Subcutaneous abdominal adipose tissue (tissue), 5 donors: ENCODE results near the gene TNFRSF14.

Experiments used
- H3K27ac ChIP-seq: one replicate; pipeline ENCODE4 v1.7.0; 2013; ENCODE audit warnings: low read depth, mild to moderate bottlenecking, inconsistent platforms, low read length, moderate library complexity
- H3K27me3 ChIP-seq, 5 donors: one replicate each; pipeline ENCODE4 v1.7.0; 2013; ENCODE audit warnings: low read length in 5 of 5, inconsistent platforms in 1 of 5; ENCODE audit not compliant: control insufficient read depth in 5 of 5, insufficient read depth in 4 of 5
- H3K36me3 ChIP-seq, 5 donors: one replicate each; pipeline ENCODE4 v1.7.0; 2013; ENCODE audit warnings: low read length in 5 of 5; ENCODE audit not compliant: control insufficient read depth in 5 of 5, insufficient read depth in 5 of 5
- H3K4me1 ChIP-seq, 5 donors: one replicate each; pipeline ENCODE4 v1.7.0; 2013; ENCODE audit warnings: low read length in 5 of 5, mild to moderate bottlenecking in 3 of 5, moderate library complexity in 1 of 5; ENCODE audit not compliant: control insufficient read depth in 5 of 5, insufficient read depth in 5 of 5
- H3K4me3 ChIP-seq, 5 donors: one replicate each; pipeline ENCODE4 v1.7.0; 2013; ENCODE audit warnings: low read length in 5 of 5, low read depth in 1 of 5
- H3K9ac ChIP-seq, 5 donors: one replicate each; pipeline ENCODE4 v1.7.0; 2013; ENCODE audit warnings: low read length in 5 of 5, mild to moderate bottlenecking in 4 of 5, moderate library complexity in 3 of 5
- H3K9me3 ChIP-seq, 5 donors: one replicate each; pipeline ENCODE4 v1.7.0; 2013; ENCODE audit warnings: low read length in 5 of 5; ENCODE audit not compliant: control insufficient read depth in 5 of 5
- donor health status: healthy.
- donor health status: healthy.
- donor health status: healthy.
- donor health status: healthy.
- donor health status: healthy.

The TNFRSF14 gene

GRCh38 chr1:2604844-2605508, 48.8 kb downstream of the TNFRSF14 start:
- Histone ChIP-seq H3K9me3 (no peaks in the 10 kb centered on the region), H3K9ac (no peak overlapping the region), H3K27ac (no peak overlapping the region), H3K4me1 (peaks cover 0 to 4% (median 0%) of the 10 kb centered on the region in 5 donors), H3K4me3 (no peak overlapping the region), H3K36me3 (no peaks in the 10 kb centered on the region), H3K27me3 (peaks cover 29 to 40% (median 35%) of the 10 kb centered on the region in 5 donors)

- Histone ChIP-seq H3K4me3 (no peak overlapping the region), H3K9me3 (no peaks in the 10 kb centered on the region), H3K4me1 (peaks cover 0 to 11% (median 0%) of the 10 kb centered on the region in 5 donors), H3K27ac (no peak overlapping the region), H3K9ac (no peak overlapping the region), H3K36me3 (no peaks in the 10 kb centered on the region), H3K27me3 (peaks cover 32 to 40% (median 36%) of the 10 kb centered on the region in 5 donors)
Measured at GRCh38 chr1:2605509-2606395, 49.6 kb downstream of the TNFRSF14 start.

GRCh38 chr1:2606396-2606880, 50.3 kb downstream of the TNFRSF14 start:
- H3K27me3 ChIP-seq, result peaks cover 34 to 41% (median 37%) of the 10 kb centered on the region in 5 donors
- peaks cover 0 to 17% (median 3%) of the 10 kb centered on the region in 5 donors for H3K4me1 ChIP-seq
- H3K4me3 ChIP-seq, result no peak overlapping the region
- no peak overlapping the region for H3K27ac ChIP-seq
- no peaks in the 10 kb centered on the region for H3K9me3 ChIP-seq
- H3K36me3 ChIP-seq, result no peaks in the 10 kb centered on the region
- no peak overlapping the region for H3K9ac ChIP-seq

GRCh38 chr1:2606881-2607621, 50.9 kb downstream of the TNFRSF14 start:
- Histone ChIP-seq H3K9me3 (no peaks in the 10 kb centered on the region), H3K27ac (no peak overlapping the region), H3K9ac (no peak overlapping the region), H3K4me3 (no peak overlapping the region), H3K36me3 (no peaks in the 10 kb centered on the region), H3K27me3 (peaks cover 36 to 44% (median 41%) of the 10 kb centered on the region in 5 donors), H3K4me1 (peaks cover 0 to 17% (median 3%) of the 10 kb centered on the region in 5 donors)

GRCh38 chr1:2607641-2608091, 51.5 kb downstream of the TNFRSF14 start:
- no peak overlapping the region for H3K27ac ChIP-seq
- H3K9ac ChIP-seq, result no peak overlapping the region
- H3K9me3 ChIP-seq, result no peaks in the 10 kb centered on the region
- H3K4me3 ChIP-seq, result no peak overlapping the region
- H3K36me3 ChIP-seq, result no peaks in the 10 kb centered on the region
- H3K4me1 ChIP-seq, result peaks cover 0 to 17% (median 3%) of the 10 kb centered on the region in 5 donors
- H3K27me3 ChIP-seq, result peaks cover 38 to 47% (median 43%) of the 10 kb centered on the region in 5 donors

- Histone ChIP-seq H3K9ac (no peak overlapping the region), H3K4me1 (peaks cover 0 to 17% (median 3%) of the 10 kb centered on the region in 5 donors), H3K9me3 (peaks cover 0 to 14% (median 12%) of the 10 kb centered on the region in 5 donors), H3K36me3 (no peaks in the 10 kb centered on the region), H3K27ac (no peak overlapping the region), H3K27me3 (peaks cover 31 to 43% (median 33%) of the 10 kb centered on the region in 5 donors), H3K4me3 (no peak overlapping the region)
Measured at GRCh38 chr1:2609319-2610035, 53.3 kb downstream of the TNFRSF14 start.

GRCh38 chr1:2610036-2610959, 54.1 kb downstream of the TNFRSF14 start:
- Histone ChIP-seq H3K9ac (no peak overlapping the region), H3K4me1 (peaks cover 0 to 17% (median 3%) of the 10 kb centered on the region in 5 donors), H3K36me3 (no peaks in the 10 kb centered on the region), H3K27me3 (peaks cover 23 to 35% (median 25%) of the 10 kb centered on the region in 5 donors), H3K4me3 (peak overlapping the region in 1 of 5 donors; percentile 24), H3K9me3 (peaks cover 0 to 22% (median 12%) of the 10 kb centered on the region in 5 donors), H3K27ac (no peak overlapping the region)

GRCh38 chr1:2611031-2611501, 54.9 kb downstream of the TNFRSF14 start:
- no peak overlapping the region for H3K27ac ChIP-seq
- H3K9me3 ChIP-seq, result peaks cover 0 to 27% (median 12%) of the 10 kb centered on the region in 5 donors
- H3K4me3 ChIP-seq, result peak overlapping the region in 2 of 5 donors; percentile 13 to 24
- H3K36me3 ChIP-seq, result no peaks in the 10 kb centered on the region
- H3K27me3 ChIP-seq, result peaks cover 20 to 32% (median 23%) of the 10 kb centered on the region in 5 donors
- peak overlapping the region in 1 of 5 donors; percentile 48 for H3K9ac ChIP-seq
- peaks cover 0 to 17% (median 3%) of the 10 kb centered on the region in 5 donors for H3K4me1 ChIP-seq
